ENCODE results near the gene PROX2. TPM values are rescaled to one million over a fixed set of nuclear protein-coding genes. Genes with fewer than 3 reads are reported as not detected.

Gene PROX2
- total RNA-seq, 4 donors from 2014 or later = 0.08 TPM; not detected in 3

- TF ChIP-seq CTCF (IDR thresholded peaks at IDR 0.05) (no peak), POLR2AphosphoS5 (IDR thresholded peaks at IDR 0.05) (peak; percentile 39)
- peak overlapping the region in 3 of 4 donors; percentile 55 to 64 (median 56) for H3K27ac ChIP-seq
- peaks cover 0 to 58% (median 20%) of the 10 kb centered on the region in 3 donors for H3K4me1 ChIP-seq
- no peaks in the 10 kb centered on the region for H3K27me3 ChIP-seq
- H3K36me3 ChIP-seq = peaks cover 0 to 12% of the 10 kb centered on the region in 2 donors
- no peaks in the 10 kb centered on the region for H3K9me3 ChIP-seq
- ATAC-seq = peak; percentile 69
- H3K4me3 ChIP-seq = no peak overlapping the region
- 30 to 47% methylated on average over 2 to 13 of the region's 13 CpGs for WGBS, 2 donors (ENCODE audit: low coverage in 1 of 2)
These were observed 41.7 kb upstream of the PROX2 start for GRCh38 chr14:74917646-74918081.

GRCh38 chr14:74917178-74917543, 41.2 kb upstream of the PROX2 start:
- ATAC-seq = no peak
- peak overlapping the region in 3 of 4 donors; percentile 55 to 64 (median 56) for H3K27ac ChIP-seq
- TF ChIP-seq POLR2A (IDR thresholded peaks at IDR 0.05) (no peak), POLR2AphosphoS5 (IDR thresholded peaks at IDR 0.05) (no peak), CTCF (IDR thresholded peaks at IDR 0.05) (no peak), EP300 (IDR thresholded peaks at IDR 0.05) (no peak)

GRCh38 chr14:74915826-74916225, 39.9 kb upstream of the PROX2 start:
- H3K27ac ChIP-seq = peak overlapping the region in 2 of 4 donors; percentile 16 to 35
- 30 to 48% methylated on average over 2 to 7 of the region's 7 CpGs for WGBS, 2 donors (ENCODE audit: low coverage in 1 of 2)
- H3K36me3 ChIP-seq = peaks cover 0 to 12% of the 10 kb centered on the region in 2 donors
- no peaks in the 10 kb centered on the region for H3K9me3 ChIP-seq
- no peak overlapping the region for H3K4me3 ChIP-seq
- no peak for TF ChIP-seq POLR2A (IDR thresholded peaks at IDR 0.05)
- no peak for TF ChIP-seq POLR2AphosphoS5 (IDR thresholded peaks at IDR 0.05)
- no peak for TF ChIP-seq EP300 (IDR thresholded peaks at IDR 0.05)
- no peak for TF ChIP-seq CTCF (IDR thresholded peaks at IDR 0.05)
- ATAC-seq = no peak
- H3K27me3 ChIP-seq = no peaks in the 10 kb centered on the region
- peaks cover 0 to 52% (median 20%) of the 10 kb centered on the region in 3 donors for H3K4me1 ChIP-seq

More at GRCh38 chr14:74917178-74917543, 41.2 kb upstream of the PROX2 start:
- 93% methylated on average over 4 of the region's 5 CpGs; no CpG with 5 or more reads in 1 of the 2 donors for WGBS, 2 donors (ENCODE audit: low coverage in 1 of 2)
- Histone ChIP-seq H3K27me3 (no peaks in the 10 kb centered on the region), H3K4me1 (peaks cover 0 to 53% (median 20%) of the 10 kb centered on the region in 3 donors), H3K4me3 (no peak overlapping the region), H3K36me3 (peaks cover 0 to 12% of the 10 kb centered on the region in 2 donors), H3K9me3 (no peaks in the 10 kb centered on the region)

GRCh38 chr14:74915426-74915825, 39.5 kb upstream of the PROX2 start:
- H3K27me3 ChIP-seq = no peaks in the 10 kb centered on the region
- H3K27ac ChIP-seq = peak overlapping the region in 2 of 4 donors; percentile 16 to 35
- H3K36me3 ChIP-seq = peaks cover 0 to 12% of the 10 kb centered on the region in 2 donors
- H3K4me1 ChIP-seq = peaks cover 0 to 52% (median 20%) of the 10 kb centered on the region in 3 donors
- H3K9me3 ChIP-seq = no peaks in the 10 kb centered on the region
- no peak for ATAC-seq
- TF ChIP-seq CTCF (IDR thresholded peaks at IDR 0.05) (no peak), POLR2A (IDR thresholded peaks at IDR 0.05) (no peak), EP300 (IDR thresholded peaks at IDR 0.05) (no peak), POLR2AphosphoS5 (IDR thresholded peaks at IDR 0.05) (no peak)
- no peak overlapping the region for H3K4me3 ChIP-seq
- whole genome bisulfite sequencing, 2 donors (ENCODE audit: low coverage in 1 of 2) = 83% methylated on average over 1 to 4 of the region's 4 CpGs

GRCh38 chr14:74913986-74914573, 38.1 kb upstream of the PROX2 start:
- H3K4me1 ChIP-seq = peaks cover 0 to 52% (median 20%) of the 10 kb centered on the region in 3 donors
- no peaks in the 10 kb centered on the region for H3K27me3 ChIP-seq
- TF ChIP-seq POLR2AphosphoS5 (IDR thresholded peaks at IDR 0.05) (peak; percentile 58), CTCF (IDR thresholded peaks at IDR 0.05) (peak in 3 of 4 experiments; percentile 60 to 78 (median 74)), EP300 (IDR thresholded peaks at IDR 0.05) (no peak), POLR2A (IDR thresholded peaks at IDR 0.05) (no peak)
- no peaks in the 10 kb centered on the region for H3K9me3 ChIP-seq
- peaks cover 0 to 1% of the 10 kb centered on the region in 2 donors for H3K36me3 ChIP-seq
- no peak overlapping the region for H3K4me3 ChIP-seq
- peak; percentile 75 for ATAC-seq
- peak overlapping the region in 3 of 4 donors; percentile 61 to 64 (median 61) for H3K27ac ChIP-seq
- WGBS, 2 donors (ENCODE audit: low coverage in 1 of 2) = 26 to 41% methylated on average over 3 of the region's 6 CpGs
